IMR-90 (cell line): Measurements from ENCODE around the gene IQCE.

Source experiments
- MAZ ChIP-seq: IDR thresholded peaks from 2 replicates; pipeline ENCODE4 v1.6.1; 2012; ENCODE audit warnings: low read depth, mild to moderate bottlenecking, low read length, improper control_type of control experiment, moderate library complexity, borderline replicate concordance
- RFX5 ChIP-seq: IDR thresholded peaks from 2 replicates; pipeline ENCODE4 v1.8.0; 2012; ENCODE audit warnings: low read depth, mild to moderate bottlenecking, low read length, moderate library complexity

- TF ChIP-seq RFX5 (no peak), MAZ (no peak)
These were observed 65.6 kb downstream of the IQCE start for GRCh38 chr7:2624293-2624886.
